Colon (tissue), 2 donors: ENCODE measurements around the gene ZNF25.
A peak's percentile ranks its signal among the peaks of the same experiment; 100 is the strongest.
"Not testable (repeated sequence)": the region's sequence is repeated elsewhere in the genome, so short reads cannot be mapped to it uniquely, and the experiment has no call there.

Source experiments
- FAIRE-seq: peaks from 2 replicates; lab custom pipeline; 2012; peaks lifted over from hg19 to GRCh38; lab: Jason Lieb, UNC
- donor health status: control.
- donor health status: control.

ZNF25 gene

DNA sequence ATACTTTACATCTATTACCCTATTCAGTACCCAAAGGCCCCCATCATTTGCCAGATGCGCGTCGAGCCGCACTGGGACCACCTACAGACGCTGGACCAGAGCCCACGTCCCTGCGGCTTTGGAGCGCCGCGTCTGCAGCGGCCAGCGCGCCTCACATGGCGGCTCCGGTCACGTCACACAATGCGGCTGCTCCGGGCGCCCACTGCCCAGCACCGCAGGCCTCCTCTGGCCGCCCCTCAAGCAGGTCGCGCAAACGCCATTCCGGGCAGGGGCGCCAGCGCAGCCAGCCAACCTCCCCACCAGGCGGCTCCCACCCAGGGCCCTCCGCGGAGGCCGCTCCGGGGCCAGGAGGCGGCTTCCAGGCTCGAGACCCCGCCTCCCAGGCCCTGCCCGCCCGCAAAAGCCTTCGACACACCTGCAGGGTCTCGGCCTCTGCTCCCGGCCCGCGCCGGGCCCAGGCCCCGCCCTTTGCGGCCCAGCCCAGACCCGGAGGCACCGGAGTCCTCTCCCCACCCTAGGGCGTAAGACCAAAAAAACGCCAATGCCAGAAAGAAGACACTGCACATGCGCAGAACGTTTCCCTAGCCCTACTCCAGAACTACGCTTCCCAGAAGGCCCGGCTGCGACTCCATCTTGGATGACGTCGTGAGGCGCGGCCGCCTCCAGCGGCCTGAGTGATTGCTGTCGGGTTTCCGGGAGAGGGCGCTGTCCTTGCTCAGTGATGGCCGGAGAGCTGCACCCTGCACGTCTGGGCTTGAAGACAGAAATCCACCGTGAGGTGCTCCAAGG, at the start of gene ZNF25:
ZNF25 (minus strand) TSS at position 557 of the 789 bp plus-strand sequence. CDS start 4,925 bp downstream, outside the sequence.
- FAIRE-seq = peak; percentile 91

DNA sequence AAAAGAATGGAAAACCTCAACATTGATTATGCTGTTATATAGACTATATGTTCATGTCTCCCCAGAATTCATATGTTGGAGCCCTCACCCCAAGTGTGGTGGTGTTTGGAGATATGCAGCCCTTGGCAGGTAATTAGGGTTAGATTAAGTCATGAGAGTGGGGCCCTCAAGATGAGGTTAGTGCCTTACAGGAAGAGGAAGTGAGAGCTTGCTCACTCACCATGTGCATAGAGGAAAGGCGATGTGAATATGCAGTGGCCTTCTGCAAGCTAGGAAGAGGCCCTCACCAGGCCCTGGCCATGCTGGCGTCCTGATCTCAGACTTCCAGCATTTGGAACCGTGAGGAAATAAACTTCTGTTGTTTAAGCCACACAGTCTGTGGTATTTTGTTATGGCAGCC, 48.8 kb upstream of the ZNF25 start:
- no peak for FAIRE-seq

DNA sequence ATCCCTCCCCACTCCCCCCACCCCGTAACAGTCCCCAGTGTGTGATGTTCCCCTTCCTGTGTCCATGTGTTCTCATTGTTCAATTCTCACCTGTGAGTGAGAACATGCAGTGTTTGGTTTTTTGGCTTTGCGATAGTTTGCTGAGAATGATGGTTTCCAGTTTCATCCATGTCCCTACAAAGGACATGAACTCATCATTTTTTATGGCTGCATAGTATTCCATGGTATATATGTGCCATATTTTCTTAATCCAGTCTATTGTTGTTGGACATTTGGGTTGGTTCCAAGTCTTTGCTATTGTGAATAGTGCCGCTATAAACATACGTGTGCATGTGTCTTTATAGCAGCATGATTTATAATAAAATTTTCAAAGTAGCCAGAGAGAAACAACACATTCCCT, 42.7 kb upstream of the ZNF25 start:
- FAIRE-seq = not testable (repeated sequence)

DNA sequence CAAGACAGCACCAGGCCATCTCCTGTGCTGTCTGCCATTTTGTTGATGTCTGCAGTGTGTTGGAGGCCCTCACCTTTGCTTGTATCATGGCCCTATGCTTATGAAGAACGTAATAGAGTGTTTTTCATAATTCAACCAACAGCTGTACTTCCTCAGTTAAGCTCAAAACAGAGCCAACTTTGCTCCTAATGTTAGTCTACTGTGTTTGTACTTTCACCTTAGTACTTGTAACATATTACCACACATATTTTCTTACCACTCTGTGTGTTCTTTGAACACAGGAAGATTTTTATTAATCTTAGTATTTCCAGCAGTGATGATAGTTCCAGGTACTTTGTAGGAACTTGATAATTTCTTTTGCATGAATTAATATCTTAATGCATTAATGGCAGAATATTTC, 39.9 kb upstream of the ZNF25 start:
- FAIRE-seq = no peak

DNA sequence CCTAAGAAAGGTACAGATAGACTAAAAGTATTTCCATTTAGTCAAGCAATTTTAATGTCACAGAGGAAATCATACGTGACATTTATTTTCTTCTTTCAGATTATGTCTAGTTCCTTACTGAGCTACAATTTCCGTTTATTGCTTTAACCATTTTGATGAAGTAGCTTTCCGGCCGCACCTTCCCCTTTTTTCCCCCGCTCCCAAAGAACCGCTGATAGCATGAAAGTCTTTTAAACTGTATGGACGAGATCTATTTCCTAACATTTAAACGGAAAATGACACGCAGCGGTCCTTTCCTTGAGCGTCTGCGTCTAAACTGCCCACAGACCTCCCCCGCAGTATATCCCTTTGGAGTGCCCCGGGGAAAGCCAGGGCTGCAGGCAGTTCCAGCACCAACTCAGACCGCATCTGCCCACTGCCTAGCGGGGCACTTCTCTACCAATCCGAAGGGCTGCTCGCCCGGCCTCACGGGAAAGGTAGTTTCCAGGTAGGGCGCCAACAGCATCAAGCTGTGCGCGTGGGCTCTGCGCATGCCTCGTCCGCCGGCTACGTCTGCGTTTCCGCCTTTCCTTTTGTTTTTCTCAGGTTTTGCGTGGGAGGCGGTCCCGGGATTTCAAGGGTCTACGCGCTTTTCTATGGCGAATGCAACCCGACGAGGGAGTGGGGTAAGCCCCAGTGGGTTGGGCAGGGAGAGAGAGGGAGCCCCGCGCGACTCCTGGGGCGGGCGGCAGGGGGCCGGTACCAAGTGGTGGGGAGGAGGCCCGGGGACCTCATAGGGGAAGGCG, 33.9 kb upstream of the ZNF25 start, which contains the start of gene ZNF33A:
ZNF33A (plus strand) TSS at position 557 of the 785 bp plus-strand sequence. CDS start 1,667 bp downstream, outside the sequence.
- no peak for FAIRE-seq

DNA sequence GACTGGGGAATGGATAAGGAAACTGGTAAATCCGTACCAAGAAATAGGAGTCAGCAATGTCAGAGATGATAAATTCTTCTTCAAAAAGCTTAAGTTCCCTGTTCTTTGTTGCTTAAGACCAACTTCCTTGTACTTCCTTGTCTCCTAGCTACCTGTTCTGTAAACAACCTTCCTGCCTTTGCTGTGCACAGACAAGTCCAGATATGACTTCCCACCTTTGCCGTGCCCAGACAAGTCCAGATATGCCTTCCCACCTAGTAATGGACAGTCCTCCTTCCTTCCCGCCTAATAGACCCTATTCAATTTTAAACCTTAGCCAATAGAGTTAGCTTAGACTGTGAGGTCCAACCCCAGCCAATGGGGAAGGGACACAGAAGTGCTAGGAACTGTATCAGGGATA, 31.5 kb upstream of the ZNF25 start:
- no peak for FAIRE-seq

DNA sequence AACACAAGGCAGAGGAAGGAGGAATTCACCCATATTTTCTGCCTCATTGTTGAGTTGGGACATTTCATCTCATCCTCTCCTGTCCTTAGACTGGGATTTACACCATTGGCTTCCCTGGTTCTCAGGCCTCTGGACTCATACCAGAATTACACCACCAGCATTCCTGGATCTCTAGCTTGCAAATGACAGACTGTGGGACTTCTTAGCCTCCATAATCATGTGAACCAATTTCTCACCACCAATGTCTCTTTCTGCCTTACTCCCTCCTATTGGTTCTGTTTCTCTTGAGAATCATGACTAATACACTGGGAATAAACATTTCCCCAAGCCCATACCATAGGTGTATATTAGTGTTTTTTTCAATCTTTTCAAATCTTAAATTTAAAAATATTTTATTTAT, 31.1 kb upstream of the ZNF25 start:
- no peak for FAIRE-seq

DNA sequence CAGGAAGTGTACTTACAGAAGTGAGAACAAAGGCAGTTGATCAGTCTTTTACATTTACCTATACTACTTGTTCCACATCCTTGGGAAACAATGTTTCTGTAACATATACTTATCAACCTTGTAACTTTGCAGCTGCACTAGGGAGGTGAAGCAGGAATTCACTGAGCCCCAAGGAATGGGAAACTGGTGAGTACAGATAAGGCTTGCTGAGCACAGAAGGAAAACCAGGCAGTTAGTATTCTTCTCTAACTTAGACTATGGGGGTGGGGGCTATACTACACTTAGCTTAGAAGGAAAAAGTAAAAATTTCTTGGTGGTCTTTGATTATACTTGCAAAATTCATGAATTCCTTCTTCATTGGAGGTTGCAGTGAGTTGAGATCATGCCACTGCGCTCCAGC, 27.1 kb upstream of the ZNF25 start:
- FAIRE-seq = no peak

DNA sequence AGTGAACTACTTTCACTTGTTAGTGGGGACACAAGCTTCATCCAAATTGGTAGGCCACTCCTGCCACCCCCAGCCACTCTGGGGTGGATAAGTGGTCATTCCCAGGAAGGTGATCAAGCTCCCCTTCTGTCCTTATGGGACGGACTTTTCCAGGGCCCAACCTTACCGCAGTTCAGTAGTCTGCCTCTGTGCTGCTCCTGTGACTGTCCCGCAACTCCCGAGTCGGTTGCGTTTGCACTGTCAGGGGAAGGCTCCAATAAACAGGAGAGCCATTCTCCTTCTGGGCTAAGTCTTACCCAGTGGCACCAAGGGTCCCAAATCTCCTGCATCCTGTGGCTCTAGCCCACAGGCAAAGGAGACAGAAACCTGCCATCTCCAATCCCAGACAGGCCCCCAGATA, 26.6 kb upstream of the ZNF25 start:
- FAIRE-seq = no peak

DNA sequence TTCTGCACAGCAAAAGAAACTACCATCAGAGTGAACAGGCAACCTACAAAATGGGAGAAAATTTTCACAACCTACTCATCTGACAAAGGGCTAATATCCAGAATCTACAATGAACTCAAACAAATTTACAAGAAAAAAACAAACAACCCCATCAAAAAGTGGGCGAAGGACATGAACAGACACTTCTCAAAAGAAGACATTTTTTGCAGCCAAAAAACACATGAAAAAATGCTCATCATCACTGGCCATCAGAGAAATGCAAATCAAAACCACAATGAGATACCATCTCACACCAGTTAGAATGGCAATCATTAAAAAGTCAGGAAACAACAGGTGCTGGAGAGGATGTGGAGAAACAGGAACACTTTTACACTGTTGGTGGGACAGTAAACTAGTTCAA, 24.0 kb upstream of the ZNF25 start:
- FAIRE-seq = not testable (repeated sequence)

DNA sequence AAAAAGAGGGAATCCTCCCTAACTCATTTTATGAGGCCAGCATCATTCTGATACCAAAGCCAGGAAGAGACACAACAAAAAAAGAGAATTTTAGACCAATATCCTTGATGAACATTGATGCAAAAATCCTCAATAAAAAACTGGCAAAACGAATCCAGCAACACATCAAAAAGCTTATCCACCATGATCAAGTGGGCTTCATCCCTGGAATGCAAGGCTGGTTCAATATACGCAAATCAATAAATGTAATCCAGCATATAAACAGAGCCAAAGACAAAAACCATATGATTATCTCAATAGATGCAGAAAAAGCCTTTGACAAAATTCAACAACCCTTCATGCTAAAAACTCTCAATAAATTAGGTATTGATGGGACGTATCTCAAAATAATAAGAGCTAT, 22.5 kb upstream of the ZNF25 start:
- FAIRE-seq = not testable (repeated sequence)

DNA sequence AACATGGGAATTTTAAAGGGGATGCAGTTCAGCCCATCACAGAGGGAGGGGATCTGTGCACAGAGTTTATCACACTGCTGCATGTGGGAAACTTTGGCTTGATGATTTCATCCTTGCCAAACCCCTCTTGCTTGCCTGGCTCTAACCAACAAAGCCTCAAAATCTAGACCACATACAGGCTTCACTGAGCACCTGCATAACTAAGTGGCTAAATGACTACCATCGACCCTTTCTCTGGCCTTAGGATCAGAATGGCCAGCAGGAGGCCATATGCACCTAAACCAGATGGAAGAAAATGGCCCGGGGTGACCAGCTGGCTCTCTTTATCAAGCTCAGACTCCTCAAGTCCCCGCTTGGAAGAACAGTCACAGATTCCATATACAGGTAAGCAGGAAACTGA, 15.6 kb upstream of the ZNF25 start:
- FAIRE-seq = no peak

DNA sequence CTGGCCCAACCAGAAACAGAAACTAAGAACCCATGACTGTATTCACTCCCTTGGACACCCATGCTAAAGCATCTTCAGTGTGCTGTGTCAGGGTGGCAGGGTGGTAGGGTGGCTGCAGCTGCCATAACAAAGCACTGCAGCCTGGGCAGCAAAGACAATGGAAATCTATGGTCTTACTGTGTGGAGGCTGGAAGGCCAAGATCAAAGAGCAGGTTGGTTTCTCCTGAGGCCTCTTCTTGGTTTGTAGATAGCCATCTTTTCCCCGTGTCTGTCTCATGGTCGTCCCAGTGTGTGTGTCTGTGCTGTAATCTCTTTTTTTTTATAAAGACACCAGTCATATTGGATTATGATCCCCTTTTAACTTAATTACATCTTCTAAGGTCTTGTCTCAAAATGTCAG, 15.2 kb upstream of the ZNF25 start:
- FAIRE-seq = no peak

DNA sequence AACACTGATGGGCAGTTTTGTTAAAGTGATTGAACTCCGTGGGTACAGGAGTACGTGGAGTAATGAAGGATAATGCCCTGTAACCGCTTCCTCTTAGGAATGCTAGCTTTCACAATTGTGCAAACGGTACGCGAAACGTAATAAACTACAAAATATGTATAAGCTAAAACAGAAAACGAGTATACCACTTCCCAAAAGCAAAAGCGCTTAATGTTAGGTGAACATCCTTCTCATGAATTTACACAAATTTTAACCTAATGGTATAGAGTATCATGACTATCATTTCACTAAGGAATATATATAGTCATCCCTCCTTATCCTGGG, 395 bp upstream of the ZNF25 start:
- FAIRE-seq = no peak

DNA sequence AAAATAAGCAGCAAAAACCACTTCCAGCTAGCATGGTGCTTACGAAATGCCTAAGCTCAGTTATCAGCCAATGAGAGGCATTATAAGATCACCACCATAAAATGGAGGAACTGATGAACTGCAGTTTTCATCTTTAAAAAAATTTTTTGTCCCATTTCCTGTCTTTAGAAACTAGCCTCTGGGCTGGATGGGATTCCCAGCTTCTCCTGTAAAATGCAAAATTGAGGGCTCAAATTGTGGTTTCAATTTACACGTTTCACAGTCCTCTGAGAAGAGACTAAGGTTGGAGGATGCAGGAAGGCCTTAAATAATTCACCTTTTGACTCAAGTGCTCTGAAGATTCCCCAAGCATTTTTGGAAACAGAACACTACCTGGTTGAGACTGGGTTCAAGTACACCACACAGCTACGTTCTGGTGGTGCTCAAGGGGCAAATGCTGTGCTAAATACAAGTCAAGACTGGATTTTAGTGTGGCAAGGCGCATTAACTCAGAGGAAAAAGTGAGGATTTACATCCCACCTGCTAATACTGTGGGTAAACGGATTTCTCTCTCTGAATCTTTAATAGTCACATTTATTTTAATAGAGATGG, 951 bp downstream of the ZNF25 start:
- FAIRE-seq = no peak

DNA sequence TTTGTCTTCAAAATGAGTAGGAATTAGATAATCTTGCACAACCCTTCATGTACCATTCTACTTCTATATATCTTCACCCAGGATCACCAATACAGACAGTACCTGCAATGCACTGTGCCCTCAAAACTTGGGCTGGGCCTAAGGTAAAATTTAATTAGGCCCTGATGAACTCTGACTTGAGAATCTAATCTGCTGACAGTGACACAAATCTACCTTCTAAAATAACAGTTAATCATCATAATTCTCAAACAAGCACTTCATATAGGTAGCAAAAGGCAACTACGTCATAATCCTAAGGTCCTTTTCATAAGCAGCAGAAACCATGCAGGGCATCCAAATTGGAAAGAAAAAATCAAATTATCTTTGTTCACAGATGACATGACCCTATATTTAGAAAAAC, 4.1 kb downstream of the ZNF25 start:
- FAIRE-seq = no peak

DNA sequence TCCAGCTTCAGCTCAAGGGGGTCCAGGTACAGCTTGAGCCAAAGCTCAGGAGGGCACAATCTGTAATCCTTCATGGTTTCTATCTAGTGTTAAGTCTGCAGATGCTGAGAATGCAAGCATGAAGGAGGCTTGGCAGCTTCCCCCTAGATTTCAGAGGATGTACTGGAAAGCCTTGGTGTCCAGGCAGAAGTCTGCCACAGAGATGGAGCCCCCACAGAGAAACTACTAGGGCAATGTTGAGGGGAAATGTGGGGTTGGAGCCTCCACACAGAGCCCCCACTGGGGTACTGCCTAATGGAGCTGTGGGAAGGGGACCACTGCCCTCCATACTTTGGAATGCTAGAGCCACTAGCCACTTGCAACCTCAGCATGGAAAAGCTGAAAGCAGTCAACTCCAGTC, 11.4 kb downstream of the ZNF25 start:
- no peak for FAIRE-seq

DNA sequence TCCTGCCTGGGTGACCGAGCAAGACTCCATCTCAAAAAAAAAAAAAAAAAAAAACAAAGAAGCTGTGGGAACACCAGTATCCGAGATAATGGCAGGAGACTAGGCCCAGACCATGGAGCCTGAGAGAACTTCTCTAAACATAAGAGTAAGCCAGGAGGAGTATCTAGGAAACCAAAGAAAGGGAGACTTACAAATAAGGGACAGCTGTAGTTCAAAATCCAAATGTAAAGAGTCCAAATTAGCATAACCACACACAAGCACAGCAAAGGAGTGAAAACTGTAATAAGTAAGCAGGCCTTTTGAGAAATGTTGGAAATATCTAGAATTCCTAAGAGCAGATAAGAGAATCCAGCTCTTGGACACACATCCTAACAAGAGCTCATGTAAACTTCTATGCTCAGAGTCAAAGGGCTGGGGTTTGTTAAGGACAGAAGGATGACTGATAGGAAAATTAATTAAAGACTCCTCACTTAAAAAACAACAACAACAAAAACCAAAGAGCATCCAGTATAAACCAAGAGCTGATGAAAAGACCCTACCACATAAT, 15.8 kb downstream of the ZNF25 start:
- FAIRE-seq = no peak

DNA sequence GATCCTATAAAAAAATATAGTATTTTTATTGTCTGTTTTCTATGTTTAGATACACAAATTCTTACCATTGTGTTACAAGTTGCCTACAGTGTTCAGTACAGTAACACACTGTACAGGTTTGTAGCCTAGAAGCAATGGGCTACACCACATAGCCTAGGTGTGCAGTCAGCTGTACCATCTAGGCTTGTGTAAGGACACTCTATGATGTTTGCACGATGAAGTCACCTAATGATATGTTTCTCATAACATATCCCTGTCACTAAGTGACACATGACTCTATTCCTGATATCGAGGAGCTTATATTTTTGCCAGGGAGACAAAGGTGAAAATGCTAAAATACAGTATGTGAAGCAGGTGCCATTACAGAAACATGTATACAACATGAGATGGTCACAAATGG, 18.6 kb downstream of the ZNF25 start:
- FAIRE-seq = no peak

DNA sequence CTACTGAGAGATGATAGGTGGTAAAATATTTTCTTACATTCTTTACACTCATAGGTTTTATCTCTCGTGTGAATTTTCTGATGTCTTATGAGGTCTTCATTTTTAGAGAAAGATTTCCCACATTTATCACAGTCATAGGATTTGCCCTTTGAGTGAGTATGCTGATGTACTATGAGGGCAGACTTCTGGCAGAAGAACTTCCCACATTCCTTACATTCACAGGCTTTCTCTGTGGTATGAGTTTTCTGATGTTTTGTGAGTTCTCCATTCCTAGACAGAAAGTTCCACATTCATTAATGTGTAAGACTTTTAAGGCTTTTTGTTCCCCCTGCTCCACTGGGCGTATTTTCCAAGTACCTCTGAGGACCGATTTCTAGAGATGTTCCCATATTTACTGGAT, 23.5 kb downstream of the ZNF25 start:
- no peak for FAIRE-seq

DNA sequence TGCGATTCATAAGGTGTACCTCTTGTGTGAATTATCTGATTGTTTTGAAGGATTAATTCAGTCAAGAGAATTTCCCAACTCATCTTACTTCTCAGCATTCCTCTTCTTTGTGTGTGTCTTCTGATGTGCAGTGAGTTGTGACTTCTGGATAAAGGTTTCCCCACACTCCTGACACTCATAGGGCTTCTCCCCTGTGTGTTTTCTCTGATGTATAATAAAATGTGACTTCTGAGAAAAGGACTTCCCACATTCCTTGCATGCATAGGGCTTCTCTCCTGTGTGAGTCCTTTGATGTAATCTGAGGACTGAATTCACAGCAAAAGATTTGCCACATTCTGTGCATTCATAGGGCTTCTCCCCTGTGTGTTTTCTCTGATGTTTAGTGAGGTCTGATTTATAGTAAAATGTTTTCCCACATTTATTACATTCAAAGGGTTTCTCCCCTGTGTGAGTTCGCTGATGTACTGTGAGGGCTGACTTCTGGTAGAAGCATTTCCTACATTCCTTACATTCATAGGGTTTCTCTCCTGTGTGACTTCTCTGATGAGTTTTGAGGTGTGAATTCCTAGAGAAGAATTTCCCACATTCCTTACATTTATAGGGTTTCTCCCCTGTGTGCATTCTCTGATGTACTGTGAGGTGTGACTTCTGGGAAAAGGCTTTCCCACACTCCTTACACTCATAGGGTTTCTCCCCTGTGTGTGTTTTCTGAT, 24.2 kb downstream of the ZNF25 start:
- FAIRE-seq = no peak

DNA sequence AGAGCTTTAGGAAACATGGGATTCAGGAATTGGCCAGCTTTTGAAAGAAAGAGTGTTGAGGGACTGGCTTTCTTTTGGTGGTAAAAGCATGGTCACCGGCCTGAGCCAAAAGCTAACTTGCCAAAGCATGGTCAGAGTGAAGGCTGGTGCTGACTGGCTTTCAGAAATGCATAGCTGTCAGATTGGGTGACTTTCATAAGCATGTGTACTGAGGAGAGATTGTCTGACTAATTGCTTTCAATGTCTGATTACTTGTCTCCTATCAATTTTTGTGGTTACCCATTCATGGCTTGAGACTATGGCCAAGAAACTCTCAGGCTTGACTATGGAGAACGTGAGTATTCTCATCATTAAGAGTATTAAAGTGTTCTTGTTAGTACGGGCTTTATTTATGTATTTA, 28.2 kb downstream of the ZNF25 start:
- FAIRE-seq = no peak
